IPS-15b (cell line): ENCODE results near the gene EDN2.

Source experiments
- H3K27me3 ChIP-seq: one replicate; pipeline ENCODE4 v1.6.1; 2013; ENCODE audit warnings: low read length; ENCODE audit not compliant: control insufficient read depth, insufficient read depth
- H3K36me3 ChIP-seq: one replicate; pipeline ENCODE4 v1.6.1; 2013; ENCODE audit warnings: low read length; ENCODE audit not compliant: control insufficient read depth, insufficient read depth
- H3K4me1 ChIP-seq: one replicate; pipeline ENCODE4 v1.6.1; 2013; ENCODE audit warnings: mild to moderate bottlenecking, low read length; ENCODE audit not compliant: control insufficient read depth, insufficient read depth
- H3K4me3 ChIP-seq: one replicate; pipeline ENCODE4 v1.5.1; 2013; ENCODE audit warnings: low read depth, low read length
- H3K9ac ChIP-seq: one replicate; pipeline ENCODE4 v1.6.1; 2013; ENCODE audit warnings: low read depth, mild to moderate bottlenecking, low read length
- H3K9me3 ChIP-seq: one replicate; pipeline ENCODE4 v1.6.1; 2013; ENCODE audit warnings: mild to moderate bottlenecking, low read length; ENCODE audit not compliant: control insufficient read depth, insufficient read depth

The EDN2 gene

GRCh38 chr1:41484402-41485241 lies at the start of gene EDN2:
EDN2 (minus strand) TSS chr1:41484683; CDS start chr1:41484601, 82 bp downstream.
- no peak within 1 kb of the TSS for H3K9ac ChIP-seq
- H3K4me3 ChIP-seq = no peak within 1 kb of the TSS
- H3K36me3 ChIP-seq = no peaks in the 10 kb centered on the region
- no peaks in the 10 kb centered on the region for H3K9me3 ChIP-seq
- peaks cover 14% of the 10 kb centered on the region for H3K4me1 ChIP-seq
- H3K27me3 ChIP-seq = no peaks in the 10 kb centered on the region

- Histone ChIP-seq H3K4me3 (no peak overlapping the region), H3K27me3 (no peaks in the 10 kb centered on the region), H3K36me3 (no peaks in the 10 kb centered on the region), H3K4me1 (no peaks in the 10 kb centered on the region), H3K9me3 (no peaks in the 10 kb centered on the region), H3K9ac (no peak overlapping the region)
These were observed 49.2 kb upstream of the EDN2 start for GRCh38 chr1:41533731-41534080.

GRCh38 chr1:41533016-41533730 lies 48.7 kb upstream of the EDN2 start:
- no peak overlapping the region for H3K9ac ChIP-seq
- H3K4me3 ChIP-seq = no peak overlapping the region
- no peaks in the 10 kb centered on the region for H3K27me3 ChIP-seq
- no peaks in the 10 kb centered on the region for H3K4me1 ChIP-seq
- H3K36me3 ChIP-seq = no peaks in the 10 kb centered on the region
- no peaks in the 10 kb centered on the region for H3K9me3 ChIP-seq

- Histone ChIP-seq H3K4me1 (no peaks in the 10 kb centered on the region), H3K36me3 (no peaks in the 10 kb centered on the region), H3K9me3 (no peaks in the 10 kb centered on the region), H3K4me3 (no peak overlapping the region), H3K27me3 (no peaks in the 10 kb centered on the region), H3K9ac (no peak overlapping the region)
These were observed 47.9 kb upstream of the EDN2 start for GRCh38 chr1:41532206-41532975.

- H3K9me3 ChIP-seq = no peaks in the 10 kb centered on the region
- no peak overlapping the region for H3K9ac ChIP-seq
- no peaks in the 10 kb centered on the region for H3K36me3 ChIP-seq
- no peaks in the 10 kb centered on the region for H3K4me1 ChIP-seq
- no peaks in the 10 kb centered on the region for H3K27me3 ChIP-seq
- H3K4me3 ChIP-seq = no peak overlapping the region
These were observed 45.9 kb upstream of the EDN2 start for GRCh38 chr1:41530411-41530810.

GRCh38 chr1:41529621-41530395 lies 45.3 kb upstream of the EDN2 start:
- Histone ChIP-seq H3K9ac (no peak overlapping the region), H3K36me3 (no peaks in the 10 kb centered on the region), H3K9me3 (no peaks in the 10 kb centered on the region), H3K4me3 (no peak overlapping the region), H3K27me3 (no peaks in the 10 kb centered on the region), H3K4me1 (no peaks in the 10 kb centered on the region)

GRCh38 chr1:41528726-41529605 lies 44.5 kb upstream of the EDN2 start:
- Histone ChIP-seq H3K9me3 (no peaks in the 10 kb centered on the region), H3K36me3 (no peaks in the 10 kb centered on the region), H3K9ac (no peak overlapping the region), H3K4me1 (no peaks in the 10 kb centered on the region), H3K4me3 (no peak overlapping the region), H3K27me3 (no peaks in the 10 kb centered on the region)

- H3K9me3 ChIP-seq = no peaks in the 10 kb centered on the region
These were observed 43.6 kb upstream of the EDN2 start for GRCh38 chr1:41528106-41528505.

GRCh38 chr1:41526956-41527561 lies 42.6 kb upstream of the EDN2 start:
- no peaks in the 10 kb centered on the region for H3K36me3 ChIP-seq
- no peak overlapping the region for H3K9ac ChIP-seq
- H3K4me1 ChIP-seq = no peaks in the 10 kb centered on the region
- H3K27me3 ChIP-seq = no peaks in the 10 kb centered on the region
- H3K9me3 ChIP-seq = no peaks in the 10 kb centered on the region
- H3K4me3 ChIP-seq = no peak overlapping the region

More at GRCh38 chr1:41528106-41528505, 43.6 kb upstream of the EDN2 start:
- H3K4me3 ChIP-seq = no peak overlapping the region
- no peaks in the 10 kb centered on the region for H3K27me3 ChIP-seq
- H3K9ac ChIP-seq = no peak overlapping the region
- no peaks in the 10 kb centered on the region for H3K36me3 ChIP-seq
- no peaks in the 10 kb centered on the region for H3K4me1 ChIP-seq

GRCh38 chr1:41525891-41526587 lies 41.6 kb upstream of the EDN2 start:
- no peak overlapping the region for H3K9ac ChIP-seq
- no peaks in the 10 kb centered on the region for H3K36me3 ChIP-seq
- no peaks in the 10 kb centered on the region for H3K9me3 ChIP-seq
- no peaks in the 10 kb centered on the region for H3K27me3 ChIP-seq
- no peaks in the 10 kb centered on the region for H3K4me1 ChIP-seq
- H3K4me3 ChIP-seq = no peak overlapping the region
